G401 (cell line): ENCODE results near the gene CKS2. TPM values are rescaled to one million over a fixed set of nuclear protein-coding genes. Genes with fewer than 3 reads are reported as not detected.

Experiments
- DNase-seq: peaks from one replicate; pipeline ENCODE4 v3.0.0-alpha.2; 2015; ENCODE audit warnings: low spot score
- in situ Hi-C: cut with HindIII; loops from 2 replicates; pipeline ENCODE4 v1.10.0; 2016; ENCODE audit warnings: low sequenced_read_pairs, mixed read lengths
- total RNA-seq: library from RNA; depleted of rRNA; stranded (reverse); fragments of >200 nt; shearing (Covaris generic); gene quantifications from 2 replicates; pipeline ENCODE4 v1.2.3, GENCODE V29; 2014; rRNA removed

The CKS2 gene
- total RNA-seq, 1 experiment from 2014 or later, result 547 TPM

GRCh38 chr9:89361816-89362646 is 51.0 kb downstream of the CKS2 start:
- in situ Hi-C loops, result no loop called here
- no peak for DNase-seq

DNA sequence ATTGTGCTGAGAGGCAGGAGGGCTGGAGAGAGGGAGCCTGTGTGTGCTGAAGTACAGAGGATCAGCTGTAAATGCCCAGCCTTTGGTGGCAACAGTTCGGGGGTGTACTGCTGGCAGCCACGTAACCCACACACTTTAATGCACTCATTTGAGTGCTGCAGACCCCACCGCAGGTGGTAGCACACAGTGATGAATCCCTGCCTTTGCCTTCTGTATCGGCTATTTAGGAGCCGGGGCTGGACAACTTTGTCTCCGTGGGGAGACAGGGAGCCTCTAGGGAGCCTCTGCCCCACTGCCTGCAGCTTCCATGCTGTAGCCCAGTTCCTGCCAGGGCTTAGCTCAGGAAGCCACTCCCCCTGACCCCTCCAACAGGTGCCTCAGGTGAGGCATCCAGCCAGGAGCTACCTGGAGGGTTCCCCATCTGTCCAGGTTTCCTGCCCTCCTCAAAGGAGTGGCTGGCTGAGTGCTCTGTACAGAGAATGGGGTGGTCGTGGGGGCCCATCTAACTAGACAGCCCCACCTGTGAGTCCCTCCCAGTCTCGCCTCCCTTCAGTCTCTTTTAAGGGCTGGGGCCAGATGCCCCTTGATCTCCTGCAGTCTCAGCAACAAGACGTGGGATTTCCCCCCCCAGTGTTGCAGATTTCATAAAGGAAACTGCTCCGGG is 51.8 kb downstream of the CKS2 start:
- in situ Hi-C loops, result no loop called here
- no peak for DNase-seq

DNA sequence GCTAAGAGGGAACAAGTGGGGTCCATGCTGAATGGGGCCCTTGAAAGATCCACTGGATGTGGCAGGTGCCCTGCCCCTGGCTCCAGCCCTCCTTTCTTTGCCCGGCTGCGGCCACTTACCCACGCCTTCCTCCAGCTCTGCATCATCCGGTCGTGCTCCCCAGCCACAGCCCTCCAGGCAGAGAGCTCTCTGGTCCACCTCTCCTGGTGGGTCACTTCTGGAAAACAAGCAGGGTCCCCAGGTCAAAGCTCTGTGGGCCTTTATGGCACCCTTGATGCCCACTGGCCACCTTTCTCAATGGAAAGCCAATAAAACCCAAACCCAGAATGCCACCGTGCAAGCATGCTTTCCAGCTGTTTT is 52.3 kb downstream of the CKS2 start:
- in situ Hi-C loops, result no loop called here
- DNase-seq, result no peak

- DNase-seq, result no peak
- in situ Hi-C loops, result no loop called here
Observed at GRCh38 chr9:89363921-89364665, 53.1 kb downstream of the CKS2 start.

- in situ Hi-C loops, result no loop called here
Observed at GRCh38 chr9:89364666-89365531, 53.9 kb downstream of the CKS2 start.

DNA sequence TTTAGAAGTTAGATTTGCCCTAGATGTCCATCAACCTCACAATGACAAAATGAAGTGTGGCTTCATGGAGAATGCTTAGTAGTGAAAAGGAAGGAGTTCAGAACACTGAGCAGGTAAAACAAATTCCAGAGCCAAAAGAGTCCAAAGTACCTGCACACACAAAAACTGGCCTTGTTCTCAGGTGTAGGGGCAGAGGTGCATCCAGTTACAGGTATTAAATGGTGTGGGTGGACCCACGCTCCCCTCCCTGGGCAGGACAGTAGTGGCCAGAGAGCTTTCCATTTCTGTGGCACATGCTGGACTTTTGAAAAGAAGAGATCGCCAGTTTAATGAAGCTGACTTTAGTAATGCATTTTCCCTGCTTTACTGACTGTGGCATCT is 54.5 kb downstream of the CKS2 start:
- DNase-seq, result no peak
- in situ Hi-C loops, result no loop called here

More at GRCh38 chr9:89364666-89365531, 53.9 kb downstream of the CKS2 start:
- DNase-seq, result no peak

Other genes with a start within 250 kb of the CKS2 start
- gene SHC3, start 132.4 kb upstream of the CKS2 start, total RNA-seq, result not detected in 2 replicates
- 16.9 and 38.8 TPM in 2 replicates for gene SECISBP2, start 7.3 kb downstream of the CKS2 start, total RNA-seq
- 2.2 and 2.3 TPM in 2 replicates for gene SEMA4D, start 186.9 kb downstream of the CKS2 start, total RNA-seq